ENCODE data around the gene BGLAP. TPM values are rescaled to one million over a fixed set of nuclear protein-coding genes. Genes with fewer than 3 reads are reported as not detected.
A peak's percentile ranks its signal among the peaks of the same experiment; 100 is the strongest.

The BGLAP gene
- total RNA-seq, 5 donors from 2014 or later (not counting 1 experiment from before 2014, with no cell fraction given): 1.8 to 7.1 (median 5.2) TPM

- CTCF ChIA-PET: interaction anchor here in 1 of 2 donors (0.8 kb wide), 2 partner anchors 11 to 161 kb away, joined by 3 to 4 read pairs; no protein-coding TSS in a partner anchor
- no peaks in the 10 kb centered on the region for H3K9me3 Mint-ChIP-seq
- Histone ChIP-seq H3K27me3 (replicated peaks in 1 of 2; ENCODE audit: control insufficient read depth in 2 of 2, extremely low read depth in 1 of 2, insufficient read depth in 2 of 2, low read length in 1 of 2) (no peaks in the 10 kb centered on the region), H3K4me1 (ENCODE audit: control insufficient read depth in 1 of 2, extremely low read depth in 1 of 2, insufficient read depth in 2 of 2, low read length in 2 of 2) (peaks cover 12 to 27% of the 10 kb centered on the region in 2 experiments), H3K27ac (ENCODE audit: low read length) (no peak overlapping the region), H3K4me3 (ENCODE audit: control insufficient read depth in 1 of 2, extremely low read depth in 1 of 2, low read length in 1 of 2) (no peak overlapping the region), H3K9me3 (no peaks in the 10 kb centered on the region), H3K36me3 (ENCODE audit: control insufficient read depth in 2 of 2, extremely low read depth in 1 of 2, insufficient read depth in 1 of 2, low read length in 1 of 2) (peaks cover 5 to 13% of the 10 kb centered on the region in 2 donors)
- DNase-seq (no peak), ATAC-seq (replicated peaks in 1 of 4) (no peak)
- H3K27me3 Mint-ChIP-seq: no peaks in the 10 kb centered on the region
- H3K4me3 Mint-ChIP-seq: peak overlapping the region in 1 of 3 donors; percentile 13
- peaks cover 39 to 44% (median 42%) of the 10 kb centered on the region in 3 donors for H3K4me1 Mint-ChIP-seq
- WGBS (ENCODE audit: insufficient coverage): no CpG with 5 or more reads among the region's 4 CpGs
- no peak overlapping the region for H3K27ac Mint-ChIP-seq
- peaks cover 2% of the 10 kb centered on the region for H3K36me3 Mint-ChIP-seq
- POLR2A ChIA-PET: no interaction called here
Measured at GRCh38 chr1:156284757-156285156, 42.8 kb downstream of the BGLAP start.

- Histone ChIP-seq H3K9me3 (no peaks in the 10 kb centered on the region), H3K4me3 (ENCODE audit: control insufficient read depth in 1 of 2, extremely low read depth in 1 of 2, low read length in 1 of 2) (no peak overlapping the region), H3K27ac (ENCODE audit: low read length) (no peak overlapping the region), H3K36me3 (ENCODE audit: control insufficient read depth in 2 of 2, extremely low read depth in 1 of 2, insufficient read depth in 1 of 2, low read length in 1 of 2) (peaks cover 5 to 13% of the 10 kb centered on the region in 2 donors), H3K4me1 (ENCODE audit: control insufficient read depth in 1 of 2, extremely low read depth in 1 of 2, insufficient read depth in 2 of 2, low read length in 2 of 2) (peaks cover 10 to 27% of the 10 kb centered on the region in 2 experiments), H3K27me3 (replicated peaks in 1 of 2; ENCODE audit: control insufficient read depth in 2 of 2, extremely low read depth in 1 of 2, insufficient read depth in 2 of 2, low read length in 1 of 2) (no peaks in the 10 kb centered on the region)
- H3K36me3 Mint-ChIP-seq: peaks cover 6% of the 10 kb centered on the region
- ChIA-PET CTCF (interaction anchor here in 1 of 2 donors (0.8 kb wide), 1 partner anchor 12 kb away, joined by 4 read pairs; no protein-coding TSS in a partner anchor), POLR2A (interaction anchor here in 1 of 2 donors (0.5 kb wide), 1 partner anchor 144 kb away, joined by 3 read pairs; no protein-coding TSS in a partner anchor)
- no peak overlapping the region for H3K27ac Mint-ChIP-seq
- H3K4me3 Mint-ChIP-seq: no peak overlapping the region
- no peaks in the 10 kb centered on the region for H3K27me3 Mint-ChIP-seq
- ATAC-seq (replicated peaks in 1 of 4) (no peak), DNase-seq (no peak)
- peaks cover 35 to 38% (median 37%) of the 10 kb centered on the region in 3 donors for H3K4me1 Mint-ChIP-seq
- H3K9me3 Mint-ChIP-seq: no peaks in the 10 kb centered on the region
- WGBS (ENCODE audit: insufficient coverage): 96% methylated on average over 19 of the region's 21 CpGs
Measured at GRCh38 chr1:156285437-156285836, 43.5 kb downstream of the BGLAP start.

GRCh38 chr1:156286061-156286460, 44.1 kb downstream of the BGLAP start:
- Mint-ChIP-seq H3K4me1 (peaks cover 29 to 32% (median 31%) of the 10 kb centered on the region in 3 donors), H3K36me3 (peaks cover 6% of the 10 kb centered on the region), H3K27ac (no peak overlapping the region), H3K9me3 (no peaks in the 10 kb centered on the region), H3K27me3 (no peaks in the 10 kb centered on the region), H3K4me3 (no peak overlapping the region)
- H3K9me3 ChIP-seq: no peaks in the 10 kb centered on the region
- H3K4me3 ChIP-seq (ENCODE audit: control insufficient read depth in 1 of 2, extremely low read depth in 1 of 2, low read length in 1 of 2): no peak overlapping the region
- peaks cover 10 to 25% of the 10 kb centered on the region in 2 experiments for H3K4me1 ChIP-seq (ENCODE audit: control insufficient read depth in 1 of 2, extremely low read depth in 1 of 2, insufficient read depth in 2 of 2, low read length in 2 of 2)
- H3K36me3 ChIP-seq (ENCODE audit: control insufficient read depth in 2 of 2, extremely low read depth in 1 of 2, insufficient read depth in 1 of 2, low read length in 1 of 2): peaks cover 8 to 13% of the 10 kb centered on the region in 2 donors
- ATAC-seq (replicated peaks in 1 of 4) (no peak), DNase-seq (no peak)
- H3K27ac ChIP-seq (ENCODE audit: low read length): no peak overlapping the region
- POLR2A ChIA-PET: no interaction called here
- CTCF ChIA-PET: no interaction called here
- 94% methylated on average over 2 of the region's 8 CpGs for WGBS (ENCODE audit: insufficient coverage)
- no peaks in the 10 kb centered on the region for H3K27me3 ChIP-seq (replicated peaks in 1 of 2; ENCODE audit: control insufficient read depth in 2 of 2, extremely low read depth in 1 of 2, insufficient read depth in 2 of 2, low read length in 1 of 2)

- H3K4me3 ChIP-seq (ENCODE audit: control insufficient read depth in 1 of 2, extremely low read depth in 1 of 2, low read length in 1 of 2): no peak overlapping the region
- H3K4me1 ChIP-seq (ENCODE audit: control insufficient read depth in 1 of 2, extremely low read depth in 1 of 2, insufficient read depth in 2 of 2, low read length in 2 of 2): peaks cover 2 to 11% of the 10 kb centered on the region in 2 experiments
- no peaks in the 10 kb centered on the region for H3K27me3 Mint-ChIP-seq
- ChIA-PET CTCF (no interaction called here), POLR2A (no interaction called here)
- peaks cover 20 to 27% of the 10 kb centered on the region in 2 donors for H3K36me3 ChIP-seq (ENCODE audit: control insufficient read depth in 2 of 2, extremely low read depth in 1 of 2, insufficient read depth in 1 of 2, low read length in 1 of 2)
- no peak overlapping the region for H3K27ac ChIP-seq (ENCODE audit: low read length)
- ATAC-seq (replicated peaks in 1 of 4): no peak
- no peak overlapping the region for H3K27ac Mint-ChIP-seq
- H3K9me3 Mint-ChIP-seq: no peaks in the 10 kb centered on the region
- DNase-seq: no peak
- no peaks in the 10 kb centered on the region for H3K9me3 ChIP-seq
- H3K4me1 Mint-ChIP-seq: peaks cover 12 to 18% (median 14%) of the 10 kb centered on the region in 3 donors
- H3K4me3 Mint-ChIP-seq: no peak overlapping the region
- no peaks in the 10 kb centered on the region for H3K27me3 ChIP-seq (replicated peaks in 1 of 2; ENCODE audit: control insufficient read depth in 2 of 2, extremely low read depth in 1 of 2, insufficient read depth in 2 of 2, low read length in 1 of 2)
- peaks cover 6% of the 10 kb centered on the region for H3K36me3 Mint-ChIP-seq
Measured at GRCh38 chr1:156289857-156290256, 47.9 kb downstream of the BGLAP start.

GRCh38 chr1:156291226-156292061, 49.5 kb downstream of the BGLAP start:
- peak in 4 of 35 experiments; percentile 6 to 33 (median 14) for DNase-seq
- Mint-ChIP-seq H3K27me3 (no peaks in the 10 kb centered on the region), H3K27ac (no peak overlapping the region), H3K36me3 (peaks cover 6% of the 10 kb centered on the region), H3K9me3 (no peaks in the 10 kb centered on the region), H3K4me3 (peak overlapping the region in 1 of 3 donors; percentile 47), H3K4me1 (peaks cover 23 to 25% (median 25%) of the 10 kb centered on the region in 3 donors)
- Histone ChIP-seq H3K4me3 (ENCODE audit: control insufficient read depth in 1 of 2, extremely low read depth in 1 of 2, low read length in 1 of 2) (no peak overlapping the region), H3K27ac (ENCODE audit: low read length) (no peak overlapping the region), H3K9me3 (no peaks in the 10 kb centered on the region), H3K36me3 (ENCODE audit: control insufficient read depth in 2 of 2, extremely low read depth in 1 of 2, insufficient read depth in 1 of 2, low read length in 1 of 2) (peaks cover 9 to 27% of the 10 kb centered on the region in 2 donors), H3K4me1 (ENCODE audit: control insufficient read depth in 1 of 2, extremely low read depth in 1 of 2, insufficient read depth in 2 of 2, low read length in 2 of 2) (peaks cover 8 to 20% of the 10 kb centered on the region in 2 experiments), H3K27me3 (replicated peaks in 1 of 2; ENCODE audit: control insufficient read depth in 2 of 2, extremely low read depth in 1 of 2, insufficient read depth in 2 of 2, low read length in 1 of 2) (no peaks in the 10 kb centered on the region)
- CTCF ChIA-PET: no interaction called here
- WGBS (ENCODE audit: insufficient coverage): 84% methylated on average over 35 of the region's 37 CpGs
- ATAC-seq (replicated peaks in 1 of 4): peak in 2 of 4 experiments; percentile 12 to 28
- POLR2A ChIA-PET: interaction anchor here in 1 of 2 donors (0.6 kb wide), 1 partner anchor 9 kb away, joined by 3 read pairs; no protein-coding TSS in a partner anchor

Data from T-cell (primary cell).